Stimulated activated CD4-positive, alpha-beta T cell treated with anti-CD3 and anti-CD28 coated beads, Interleukin-1b, Interleukin-23, amount 100 ng/mL, for 48 hours (primary cell): ENCODE data around the gene UNC13B.

ENCODE experiments used
- DNase-seq: peaks from one replicate; pipeline ENCODE4 v3.0.0-alpha.2; 2020

The UNC13B gene

GRCh38 chr9:35280399-35280798 lies 118.6 kb downstream of the UNC13B start:
- no peak for DNase-seq

- no peak for DNase-seq
These were observed 123.9 kb downstream of the UNC13B start for GRCh38 chr9:35285731-35286130.

DNA sequence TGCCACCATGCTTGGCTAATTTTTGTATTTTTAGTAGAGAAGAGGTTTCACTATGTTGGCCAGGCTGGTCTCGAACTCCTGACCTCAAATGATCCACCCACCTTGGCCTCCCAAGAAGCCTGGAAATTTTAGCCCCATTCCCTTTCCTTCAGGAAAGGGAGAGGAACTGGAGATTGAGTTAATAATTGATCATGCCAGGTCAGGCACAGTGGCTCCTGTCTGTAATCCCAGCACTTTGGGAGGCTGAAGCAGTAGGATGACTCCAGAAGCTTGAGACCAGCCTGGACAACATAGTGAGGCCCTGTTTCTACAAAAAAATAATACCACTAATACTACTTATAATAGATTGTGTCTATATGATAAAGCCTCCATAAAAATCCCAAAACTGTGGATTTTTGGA lies 124.6 kb downstream of the UNC13B start:
- DNase-seq: no peak

- DNase-seq: no peak
These were observed 126.3 kb downstream of the UNC13B start for GRCh38 chr9:35287987-35288632.

DNA sequence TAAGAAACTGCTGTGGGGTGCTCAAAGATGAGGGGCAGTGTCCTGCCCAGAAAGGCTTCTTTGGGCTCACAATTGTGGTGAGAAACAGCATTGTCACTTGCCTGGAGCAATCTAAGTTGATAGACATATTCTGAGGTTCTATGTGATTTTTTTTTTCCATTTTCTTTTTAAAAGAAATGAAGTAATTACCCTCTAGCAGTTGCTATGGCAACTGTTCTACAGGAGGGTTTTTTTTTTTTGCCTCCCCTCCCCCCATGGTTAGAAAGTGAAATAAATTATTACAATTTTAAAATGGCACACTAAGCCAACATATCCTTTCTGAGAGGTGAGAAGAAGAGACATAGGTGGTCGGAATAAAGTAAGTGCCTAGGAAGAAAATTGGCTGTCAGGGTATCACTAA lies 127.0 kb downstream of the UNC13B start:
- DNase-seq: no peak

DNA sequence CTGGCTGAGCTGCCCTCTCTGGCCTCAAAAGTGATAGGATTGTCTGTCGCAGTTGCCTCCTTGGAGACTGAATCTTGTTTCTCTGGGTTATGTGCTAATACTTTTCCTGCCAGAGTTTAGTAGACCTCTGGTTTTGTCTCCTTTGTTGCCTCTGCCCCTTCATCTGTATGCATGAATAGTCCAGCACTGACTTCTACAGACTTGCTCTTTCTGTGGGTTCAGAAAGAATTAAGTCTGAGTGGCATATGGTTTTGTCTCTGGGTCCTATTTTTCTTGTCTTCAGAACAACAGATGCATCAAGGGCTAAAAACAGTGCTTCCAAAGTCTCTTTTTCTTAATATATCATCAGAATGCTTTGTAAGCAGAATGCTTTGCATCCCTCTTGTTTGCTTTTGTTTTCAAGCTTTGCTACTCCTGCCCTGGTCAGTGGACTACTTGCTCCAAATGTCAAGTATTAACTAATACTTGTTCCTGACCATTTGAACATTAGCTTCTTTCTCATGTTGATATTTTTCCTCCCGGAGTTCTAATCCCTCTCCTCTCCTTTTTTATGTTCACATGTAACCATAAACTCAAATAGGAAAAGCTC lies 131.7 kb downstream of the UNC13B start:
- no peak for DNase-seq

- no peak for DNase-seq
These were observed 132.3 kb downstream of the UNC13B start for GRCh38 chr9:35294066-35294465.

GRCh38 chr9:35294556-35294955 lies 132.7 kb downstream of the UNC13B start:
- DNase-seq: no peak

GRCh38 chr9:35295369-35296036 lies 133.7 kb downstream of the UNC13B start:
- DNase-seq: no peak

DNA sequence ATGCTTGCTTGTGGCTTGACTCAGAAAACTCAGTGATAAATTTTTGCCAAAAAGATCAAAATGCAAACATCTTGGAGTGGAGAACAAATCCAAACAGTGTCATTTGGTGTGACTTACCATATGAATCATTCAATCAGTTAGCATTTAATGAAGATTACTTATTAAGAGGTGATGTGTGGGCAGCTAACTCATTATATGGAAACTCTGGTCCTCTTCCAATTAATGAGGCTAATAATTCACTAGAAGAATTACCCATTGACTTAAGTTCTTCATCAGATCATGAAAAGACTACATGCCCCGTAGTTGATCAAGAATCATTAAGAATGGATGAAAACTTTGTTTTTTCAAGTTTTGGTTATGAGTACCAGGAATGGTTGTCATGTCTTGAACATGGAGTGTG lies 141.8 kb downstream of the UNC13B start:
- DNase-seq: no peak

- DNase-seq: no peak
These were observed 144.5 kb downstream of the UNC13B start for GRCh38 chr9:35306283-35306682.

DNA sequence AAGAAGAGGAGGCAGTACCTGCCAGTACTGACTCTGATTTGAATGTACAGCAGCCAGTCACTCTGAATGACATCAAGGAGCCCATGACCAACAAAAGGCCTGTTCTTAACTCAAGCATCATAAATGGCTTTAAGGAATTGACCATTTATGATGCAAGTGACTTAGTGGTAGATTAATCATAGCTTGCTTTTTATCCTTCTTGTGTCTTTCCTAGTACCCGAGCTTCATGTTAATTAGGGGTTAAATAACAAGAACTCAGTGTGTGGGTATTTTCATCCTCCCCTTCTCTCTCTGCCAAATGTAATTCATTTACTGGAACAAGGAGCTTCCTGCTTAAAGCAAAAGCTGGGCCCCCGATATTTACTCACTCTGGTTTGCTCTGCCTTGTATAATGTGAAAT lies 146.5 kb downstream of the UNC13B start:
- DNase-seq: no peak

DNA sequence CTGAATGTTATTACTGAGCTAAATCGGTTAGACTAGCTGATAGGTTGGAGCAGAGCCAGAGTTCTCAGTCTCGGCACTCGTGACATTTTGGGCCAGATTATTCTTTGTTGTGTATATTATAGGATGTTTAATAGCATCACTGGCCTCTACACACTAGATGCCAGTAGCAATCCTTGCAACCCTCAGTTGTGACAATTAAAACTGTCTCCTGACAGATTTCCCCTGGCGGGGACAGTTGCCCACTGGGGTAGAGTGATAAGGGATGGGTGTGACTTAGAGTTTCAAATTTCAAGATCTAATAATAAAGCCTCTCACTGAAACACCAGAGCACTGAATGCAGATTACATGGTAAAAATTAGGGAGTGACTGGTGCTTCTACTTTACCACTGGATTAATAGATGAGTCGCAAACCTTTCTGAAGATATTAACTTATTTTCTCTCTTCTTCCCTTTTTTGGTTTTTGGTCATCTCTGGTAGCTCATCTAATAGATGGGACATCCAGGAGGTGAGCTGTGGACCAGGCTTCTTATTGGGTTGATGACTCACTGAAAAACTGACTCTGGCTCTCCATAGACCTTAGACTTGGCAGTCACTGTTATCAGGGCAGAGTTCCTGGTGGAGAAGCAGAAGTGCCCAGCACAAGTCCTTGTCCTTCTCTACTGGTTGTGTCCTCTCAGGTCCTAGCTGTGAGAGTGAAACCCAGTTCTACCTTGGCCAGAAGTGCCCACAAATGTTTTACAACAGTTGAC lies 150.3 kb downstream of the UNC13B start:
- DNase-seq: no peak

- DNase-seq: no peak
These were observed 151.7 kb downstream of the UNC13B start for GRCh38 chr9:35313460-35313859.

- no peak for DNase-seq
These were observed 152.1 kb downstream of the UNC13B start for GRCh38 chr9:35313916-35314315.

DNA sequence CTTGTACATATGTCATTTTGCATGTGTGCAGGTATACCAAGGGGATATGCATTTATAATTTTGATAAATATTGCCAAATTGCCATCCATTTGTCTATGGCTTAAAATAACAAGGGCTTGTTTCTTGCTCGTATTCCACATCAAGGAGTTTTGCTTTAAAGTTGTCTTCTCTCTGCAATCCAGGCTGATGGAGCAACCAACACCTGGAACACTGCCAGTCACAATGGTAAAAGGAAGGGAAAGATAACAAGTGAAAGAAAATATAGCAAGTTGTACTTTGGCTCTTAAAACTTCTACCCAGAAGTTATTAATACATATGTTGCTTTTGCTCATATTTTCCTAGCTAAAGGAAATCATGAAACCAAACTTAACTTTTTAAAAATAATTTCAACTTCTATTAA lies 156.9 kb downstream of the UNC13B start:
- no peak for DNase-seq

DNA sequence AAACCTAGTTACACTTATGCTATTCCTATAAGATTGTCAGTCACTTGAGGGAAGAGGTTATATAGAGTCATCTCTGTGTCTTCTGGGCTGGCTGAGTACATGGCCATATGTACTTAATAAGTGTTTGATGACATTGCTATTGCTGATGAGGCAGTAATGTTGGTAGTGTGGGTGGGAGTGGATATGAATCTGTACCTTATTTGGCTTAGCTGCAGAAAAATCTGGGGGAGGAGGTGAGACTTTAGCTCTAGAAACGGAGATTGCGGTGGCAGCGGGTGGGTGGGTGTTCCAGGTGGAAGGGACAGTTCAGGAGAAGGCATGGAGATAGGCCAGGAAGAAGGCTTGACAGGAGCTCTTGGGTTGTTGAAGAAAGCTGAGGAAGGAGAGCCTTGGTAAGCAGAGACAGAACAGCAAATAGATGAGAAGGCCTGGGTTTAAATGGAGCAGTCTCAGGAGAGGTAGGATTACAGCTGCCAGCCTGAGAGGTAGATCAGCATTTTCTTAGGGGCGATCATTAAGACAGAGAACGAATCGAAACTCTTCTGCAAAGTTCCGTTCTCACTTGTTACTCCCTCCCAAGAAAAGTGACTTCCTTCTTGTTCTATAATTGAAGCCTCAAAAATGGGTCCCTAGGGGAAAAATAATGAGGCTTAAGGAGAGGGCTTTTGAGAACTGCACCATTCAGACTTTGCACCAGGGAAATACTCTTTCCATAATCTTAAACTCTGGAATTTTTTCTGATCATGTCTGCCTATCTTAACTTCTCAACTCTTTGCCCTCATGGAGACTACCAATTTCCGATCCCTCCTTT lies 160.5 kb downstream of the UNC13B start:
- no peak for DNase-seq

- DNase-seq: no peak
These were observed 163.2 kb downstream of the UNC13B start for GRCh38 chr9:35324966-35325365.

DNA sequence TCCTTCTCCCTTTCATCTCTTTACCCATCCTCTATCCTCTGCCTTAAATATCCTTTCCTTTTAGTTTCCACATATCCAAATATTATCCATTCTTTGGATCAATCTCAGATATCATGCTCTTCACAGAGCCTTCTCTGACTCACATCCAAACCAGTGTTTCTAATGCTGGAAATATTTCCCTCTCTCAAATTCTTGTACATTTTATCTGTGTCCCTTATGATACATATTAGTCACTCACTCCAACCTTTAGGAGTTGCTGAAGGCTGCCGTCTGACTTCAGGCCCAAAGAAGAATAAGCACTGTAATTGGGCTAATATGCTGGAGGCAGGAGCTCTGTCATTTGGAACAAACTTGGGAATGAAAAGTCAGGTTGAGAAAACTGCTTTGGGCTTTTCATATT lies 171.7 kb downstream of the UNC13B start:
- DNase-seq: no peak

DNA sequence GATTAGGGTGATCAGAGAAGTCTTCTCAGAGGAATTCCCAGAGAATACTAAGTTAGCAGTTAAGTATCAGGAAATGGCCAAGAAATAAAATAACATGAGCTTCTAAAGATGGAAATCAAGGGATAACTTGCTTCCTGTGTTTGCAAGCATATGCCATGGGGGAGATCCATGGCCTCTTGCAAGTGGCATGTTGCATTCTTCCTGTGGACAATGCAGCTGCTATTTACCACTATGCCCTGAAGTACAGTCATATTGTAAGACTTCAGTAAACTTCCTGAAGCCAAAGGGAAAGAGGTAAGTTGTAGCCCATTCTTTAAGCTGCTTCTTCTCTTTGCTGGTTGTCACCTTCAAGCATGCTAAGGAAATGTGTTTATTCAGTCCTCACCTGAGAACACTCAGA lies 173.4 kb downstream of the UNC13B start:
- no peak for DNase-seq

GRCh38 chr9:35338086-35338485 lies 176.3 kb downstream of the UNC13B start:
- no peak for DNase-seq

- no peak for DNase-seq
These were observed 176.9 kb downstream of the UNC13B start for GRCh38 chr9:35338561-35339274.
